Measurements from ENCODE around the gene TBL1XR1. TPM values are rescaled to one million over a fixed set of nuclear protein-coding genes. Genes with fewer than 3 reads are reported as not detected.

TBL1XR1 gene
- total and polyA plus RNA-seq, 2 of the 8 experiments (the other 6 are each of a cell fraction or from before 2014, with no cell fraction given): 28.1 to 147 TPM

- H3K18ac ChIP-seq (ENCODE audit: extremely low read depth, low read length): no peak overlapping the region
- no peak overlapping the region for H2BK20ac ChIP-seq (ENCODE audit: low read length)
- H3K9me3 ChIP-seq (ENCODE audit: insufficient read depth in 2 of 2, low read depth in 1 of 2, low read length in 1 of 2): no peaks in the 10 kb centered on the region
- no peak overlapping the region for H3K4me3 ChIP-seq (ENCODE audit: extremely low read depth in 1 of 4, insufficient read depth in 2 of 4, low read depth in 3 of 4, low read length in 4 of 4)
- H3K36me3 ChIP-seq (ENCODE audit: control insufficient read depth in 2 of 4, insufficient read depth in 4 of 4, low read length in 3 of 4): no peaks in the 10 kb centered on the region
- CTCF ChIA-PET (ENCODE audit: partially characterized antibody): interaction anchor here (0.7 to 1.5 kb wide), 5 partner anchors 9 to 718 kb away, joined by 3 to 4 read pairs (median 3); no protein-coding TSS in a partner anchor
- H3K23me2 ChIP-seq (ENCODE audit: low read depth, low read length): 0 out of 2 replicates have a peak, but pooled peaks cover under 1% of the 10 kb centered on the region
- no peak overlapping the region for H3K4me2 ChIP-seq (ENCODE audit: insufficient read depth in 1 of 2, low read depth in 2 of 2, low read length in 2 of 2)
- H3K4me1 ChIP-seq (replicated peaks in 1 of 4; ENCODE audit: control insufficient read depth in 3 of 4, insufficient read depth in 4 of 4, low read length in 3 of 4): no peaks in the 10 kb centered on the region
- H2BK120ac ChIP-seq (replicated peaks; ENCODE audit: low read depth, low read length): no peak overlapping the region
- POLR2A ChIA-PET (ENCODE audit: partially characterized antibody): interaction anchor here (0.7 kb wide), 1 partner anchor 223 kb away, joined by 3 read pairs; no protein-coding TSS in a partner anchor
- WGBS, 2 experiments (ENCODE audit: extremely low coverage in 1 of 2, insufficient coverage in 1 of 2, insufficient read length in 1 of 2, insufficient replicate concordance in 2 of 2, low coverage in 1 of 2, low lambda C conversion rate in 2 of 2, missing lambda C conversion rate in 1 of 2): 98% methylated on average over 3 of the region's 3 CpGs; no CpG with 5 or more reads in 1 of the 2 experiments
- DNase-seq (ENCODE audit: low read depth in 1 of 2, low spot score in 2 of 2) (peak in 1 of 2 experiments; percentile 23), FAIRE-seq (no peak)
- no peak overlapping the region for H2BK12ac ChIP-seq (ENCODE audit: low read depth, low read length)
- no peak overlapping the region for H3K4ac ChIP-seq (replicated peaks; ENCODE audit: insufficient read length, low read depth, low read length)
- H2BK5ac ChIP-seq (ENCODE audit: low read depth, low read length): no peak overlapping the region
- H3K56ac ChIP-seq (replicated peaks; ENCODE audit: insufficient read length, low read depth, low read length): no peak overlapping the region
- no peak overlapping the region for H2BK15ac ChIP-seq (ENCODE audit: low read length)
- no peaks in the 10 kb centered on the region for H3K27me3 ChIP-seq (replicated peaks in 1 of 4; ENCODE audit: control insufficient read depth in 3 of 4, extremely low read depth in 1 of 4, insufficient read depth in 3 of 4, low read length in 3 of 4)
- H4K8ac ChIP-seq (ENCODE audit: extremely low read depth, insufficient read depth, low read length): no peak overlapping the region
- no peak overlapping the region for H3K27ac ChIP-seq (ENCODE audit: low read depth, low read length)
- no peak overlapping the region for H4K91ac ChIP-seq (replicated peaks; ENCODE audit: insufficient read length, low read length)
- H3K79me2 ChIP-seq (ENCODE audit: control insufficient read depth in 1 of 2, insufficient read depth in 2 of 2, low read length in 2 of 2): no peaks in the 10 kb centered on the region
- no peak overlapping the region for H4K5ac ChIP-seq (ENCODE audit: insufficient read length, low read depth, low read length)
- H3K14ac ChIP-seq (ENCODE audit: insufficient read length): no peak overlapping the region
- no peak overlapping the region for H2AK5ac ChIP-seq (ENCODE audit: low read depth, low read length)
- no peaks in the 10 kb centered on the region for H4K20me1 ChIP-seq (replicated peaks in 1 of 2; ENCODE audit: control insufficient read depth in 1 of 2, insufficient read depth in 2 of 2, low read length in 2 of 2)
- no peaks in the 10 kb centered on the region for H3K79me1 ChIP-seq (ENCODE audit: low read depth, low read length)
- no peak overlapping the region for H2AFZ ChIP-seq (ENCODE audit: low read length)
- H3K9ac ChIP-seq (replicated peaks in 1 of 4; ENCODE audit: extremely low read depth in 1 of 4, low read depth in 3 of 4, low read length in 3 of 4): no peak overlapping the region
- H3K23ac ChIP-seq (ENCODE audit: insufficient read length): no peak overlapping the region
- no peak for TF ChIP-seq ASH2L (IDR thresholded peaks at IDR 0.05; ENCODE audit: low read length)
- TF ChIP-seq TBP (IDR thresholded peaks at IDR 0.05; ENCODE audit: low read depth, low read length): no peak
- no peak for TF ChIP-seq NANOG (IDR thresholded peaks at IDR 0.05; ENCODE audit: insufficient read depth, low read depth, low read length, poor library complexity, severe bottlenecking)
- TF ChIP-seq GTF2F1 (IDR thresholded peaks at IDR 0.05; ENCODE audit: borderline replicate concordance, low read depth, low read length): no peak
- TF ChIP-seq KDM1A (IDR thresholded peaks at IDR 0.05; ENCODE audit: borderline replicate concordance, low read length): no peak
- no peak for TF ChIP-seq RXRA (IDR thresholded peaks at IDR 0.05; ENCODE audit: insufficient read depth, low read depth, low read length)
- no peak for TF ChIP-seq CTBP2 (IDR thresholded peaks at IDR 0.05; ENCODE audit: borderline replicate concordance, insufficient read depth, insufficient read length, low read length)
- no peak for TF ChIP-seq SIX5 (IDR thresholded peaks at IDR 0.05; ENCODE audit: low read depth, low read length)
- no peak for TF ChIP-seq SP4 (IDR thresholded peaks at IDR 0.05; ENCODE audit: low read length)
- no peak for TF ChIP-seq EZH2 (IDR thresholded peaks at IDR 0.05; ENCODE audit: low read depth, low read length, severe bottlenecking)
- TF ChIP-seq MAX (IDR thresholded peaks at IDR 0.05): no peak
- TF ChIP-seq ZNF274 (IDR thresholded peaks at IDR 0.05; ENCODE audit: borderline replicate concordance, extremely low read depth, low read length): no peak
- TF ChIP-seq BACH1 (IDR thresholded peaks at IDR 0.05; ENCODE audit: low read length): no peak
- TF ChIP-seq EP300 (IDR thresholded peaks at IDR 0.05; ENCODE audit: borderline replicate concordance in 1 of 2, low read depth in 2 of 2, low read length in 2 of 2): no peak
These were observed 47.3 kb upstream of the TBL1XR1 start for GRCh38 chr3:177244606-177245005.

Measured in H1 (cell line).